IMR-90 (cell line): ENCODE measurements around the gene KMT2D. TPM values are rescaled to one million over a fixed set of nuclear protein-coding genes. Genes with fewer than 3 reads are reported as not detected.

ENCODE experiments used
- ATAC-seq: fragments of 200-7000 bp; cut with Tn5 transposase; 2 replicates; pipeline ENCODE4 v1.9.1; 2020; ENCODE audit warnings: low read depth, mild to moderate bottlenecking, moderate library complexity
- BruUV-seq: library from RNA; stranded (reverse); fragments of 400-500 nt; replicated peaks from 2 replicates; lab custom pipeline; 2021; lab: Mats Ljungman, UMichigan
- CTCF ChIA-PET: fragments of 300-600 bp; formaldehyde crosslinking; extraction: SDS; loops from one replicate; lab custom pipeline; 2021; ENCODE audit warnings: antibody characterized with exemption; lab: Yijun Ruan, JAX
- POLR2A ChIA-PET: fragments of 300-600 bp; sonication (Branson Sonifier 250); formaldehyde crosslinking; loops from one replicate; lab custom pipeline; 2022; ENCODE audit warnings: antibody characterized with exemption; ENCODE audit not compliant: unreplicated experiment; lab: Charles Lee
- DNase-seq: peaks from one replicate; pipeline ENCODE4 v3.0.0; 2013
- H2AFZ ChIP-seq: replicated peaks from 2 replicates; pipeline ENCODE3; 2013; ENCODE audit warnings: low read length, mild to moderate bottlenecking; ENCODE audit not compliant: poor library complexity
- H2AK5ac ChIP-seq: 2 replicates; pipeline ENCODE4 v1.6.1; 2013; ENCODE audit warnings: low read depth, low read length, inconsistent platforms
- H2AK9ac ChIP-seq: replicated peaks from 2 replicates; pipeline ENCODE3; 2013; ENCODE audit warnings: mild to moderate bottlenecking, low read depth, low read length, moderate library complexity; ENCODE audit not compliant: poor library complexity
- H2BK120ac ChIP-seq: 2 replicates; pipeline ENCODE4 v1.6.1; 2013; ENCODE audit warnings: low read depth, low read length, inconsistent platforms
- H2BK15ac ChIP-seq: 3 replicates; pipeline ENCODE4 v1.6.1; 2013; ENCODE audit warnings: low read depth, low read length, inconsistent platforms
- H2BK20ac ChIP-seq: 2 replicates; pipeline ENCODE4 v1.6.1; 2013; ENCODE audit warnings: low read depth, mild to moderate bottlenecking, inconsistent platforms, low read length, moderate library complexity
- H2BK5ac ChIP-seq: 2 replicates; pipeline ENCODE4 v1.6.1; 2013; ENCODE audit warnings: mild to moderate bottlenecking, low read depth, low read length, inconsistent platforms; ENCODE audit not compliant: poor library complexity, severe bottlenecking
- H3K14ac ChIP-seq: replicated peaks from 2 replicates; pipeline ENCODE4 v1.6.1; 2013; ENCODE audit warnings: low read depth, low read length, inconsistent platforms
- H3K18ac ChIP-seq: 2 replicates; pipeline ENCODE4 v1.6.1; 2013; ENCODE audit warnings: low read depth, low read length, control low read depth
- H3K23ac ChIP-seq: 2 replicates; pipeline ENCODE4 v1.6.1; 2013; ENCODE audit warnings: low read depth, low read length, inconsistent platforms
- H3K27ac ChIP-seq: 2 replicates; pipeline ENCODE4 v1.5.1; 2013; ENCODE audit warnings: mild to moderate bottlenecking, control low read depth, low read length; ENCODE audit not compliant: insufficient read depth
- H3K27me3 ChIP-seq: 2 replicates; pipeline ENCODE4 v1.6.1; 2013; ENCODE audit warnings: low read length; ENCODE audit not compliant: control insufficient read depth, insufficient read depth
- H3K36me3 ChIP-seq: 2 replicates; pipeline ENCODE4 v1.6.1; 2013; ENCODE audit warnings: low read length, mixed read lengths; ENCODE audit not compliant: control insufficient read depth, insufficient read depth
- H3K4ac ChIP-seq: 2 replicates; pipeline ENCODE4 v1.6.1; 2013; ENCODE audit warnings: low read depth, low read length, inconsistent platforms
- H3K4me1 ChIP-seq: 2 replicates; pipeline ENCODE4 v1.6.1; 2013; ENCODE audit warnings: low read length, mixed read lengths; ENCODE audit not compliant: control insufficient read depth, insufficient read depth
- H3K4me2 ChIP-seq: 2 replicates; pipeline ENCODE4 v1.6.1; 2013; ENCODE audit warnings: low read depth, mild to moderate bottlenecking, control low read depth, low read length, moderate library complexity
- H3K4me3 ChIP-seq: 2 replicates; pipeline ENCODE4 v1.5.1; 2013; ENCODE audit warnings: low read depth, mild to moderate bottlenecking, control low read depth, low read length, moderate library complexity; ENCODE audit not compliant: insufficient read depth
- H3K56ac ChIP-seq: 2 replicates; pipeline ENCODE4 v1.6.1; 2013; ENCODE audit warnings: low read length, inconsistent platforms; ENCODE audit not compliant: insufficient read depth; ENCODE audit errors: extremely low read depth
- H3K79me1 ChIP-seq, 2 experiments: 2 replicates each; pipeline ENCODE4 v1.6.1; 2013; ENCODE audit warnings: low read length in 2 of 2, inconsistent platforms in 1 of 2, low read depth in 1 of 2
- H3K9ac ChIP-seq: 2 replicates; pipeline ENCODE4 v1.6.1; 2013; ENCODE audit warnings: low read depth, low read length, control low read depth
- H3K9me1 ChIP-seq: 2 replicates; pipeline ENCODE4 v1.6.1; 2013; ENCODE audit warnings: low read length, inconsistent platforms; ENCODE audit not compliant: insufficient read depth
- H3K9me3 ChIP-seq: 2 replicates; pipeline ENCODE4 v1.6.1; 2013; ENCODE audit warnings: low read length; ENCODE audit not compliant: control insufficient read depth, insufficient read depth
- H4K20me1 ChIP-seq: 2 replicates; pipeline ENCODE4 v1.6.1; 2013; ENCODE audit warnings: low read length, inconsistent platforms; ENCODE audit not compliant: insufficient read depth
- H4K5ac ChIP-seq: 2 replicates; pipeline ENCODE4 v1.6.1; 2013; ENCODE audit warnings: mild to moderate bottlenecking, low read depth, low read length, control low read depth
- H4K8ac ChIP-seq, 2 experiments: 2 replicates each; pipeline ENCODE4 v1.6.1; 2013; ENCODE audit warnings: low read depth in 2 of 2, low read length in 2 of 2, control low read depth in 1 of 2, inconsistent platforms in 1 of 2
- H4K91ac ChIP-seq: 2 replicates; pipeline ENCODE4 v1.6.1; 2013; ENCODE audit warnings: low read depth, low read length, inconsistent platforms; ENCODE audit not compliant: insufficient read depth
- CEBPB ChIP-seq: IDR thresholded peaks from 2 replicates; pipeline ENCODE4 v1.6.1; 2012; ENCODE audit warnings: low read depth, low read length, improper control_type of control experiment
- NFE2L2 ChIP-seq: fragments of 150-350 bp; IDR thresholded peaks from 2 replicates; pipeline ENCODE4 v1.6.1; 2016; ENCODE audit warnings: low read depth, mild to moderate bottlenecking, low read length
- RAD21 ChIP-seq: IDR thresholded peaks from 2 replicates; pipeline ENCODE4 v1.6.1; 2012; ENCODE audit warnings: low read length, improper control_type of control experiment
- RCOR1 ChIP-seq: IDR thresholded peaks from 2 replicates; pipeline ENCODE4 v1.6.1; 2012; ENCODE audit warnings: mild to moderate bottlenecking, low read length, improper control_type of control experiment; ENCODE audit not compliant: insufficient replicate concordance
- WGBS, 2 experiments: methylation state at CpG; one replicate each; pipeline versions ENCODE4 v1.1.5 to v1.1.7; 2013; ENCODE audit warnings: missing lambda C conversion rate in 2 of 2; ENCODE audit not compliant: insufficient read length in 1 of 2; ENCODE audit errors: extremely low coverage in 2 of 2; 5-methylcytosine and 5-hydroxymethylcytosine counted together
- dilution Hi-C: fragments of 300-500 bp; cut with HindIII; formaldehyde crosslinking; loops from one replicate; pipeline ENCODE4 v1.14.3; 2018; ENCODE audit warnings: low sequenced_read_pairs; ENCODE audit not compliant: unreplicated experiment
- in situ Hi-C: fragments of 300-500 bp; cut with MboI; formaldehyde crosslinking; loops from 3 replicates; pipeline ENCODE4 v1.14.3; 2019; ENCODE audit warnings: low sequenced_read_pairs, inconsistent platforms, mixed read lengths
- intact Hi-C: fragments of 100-400 bp; cut with micrococcal nuclease; formaldehyde crosslinking; loops from 2 replicates; pipeline ENCODE4 v1.10.0; 2022
- polyA plus RNA-seq, 3 experiments: library from polyadenylated mRNA; depleted of rRNA; stranded (reverse); fragments of >200 nt; gene quantifications; 2 replicates each; pipeline ENCODE4 v1.2.3, GENCODE V29; 2012; ENCODE audit warnings: low replicate concordance in 1 of 3
- total RNA-seq: library from RNA; depleted of rRNA; stranded (reverse); fragments of >200 nt; gene quantifications from 2 replicates; pipeline ENCODE4 v1.2.3, GENCODE V29; 2012
- TF ChIP-seq, protein P1 (sequence below): fragments of 150-350 bp; IDR thresholded peaks from 2 replicates; pipeline ENCODE4 v1.6.1; 2017; ENCODE audit warnings: mild to moderate bottlenecking, antibody characterized with exemption, low read length, low read depth

The KMT2D gene
- total and polyA plus RNA-seq, 2 of the 4 experiments (the other 2 are of a cell fraction) = 6.6 to 25.2 TPM

DNA sequence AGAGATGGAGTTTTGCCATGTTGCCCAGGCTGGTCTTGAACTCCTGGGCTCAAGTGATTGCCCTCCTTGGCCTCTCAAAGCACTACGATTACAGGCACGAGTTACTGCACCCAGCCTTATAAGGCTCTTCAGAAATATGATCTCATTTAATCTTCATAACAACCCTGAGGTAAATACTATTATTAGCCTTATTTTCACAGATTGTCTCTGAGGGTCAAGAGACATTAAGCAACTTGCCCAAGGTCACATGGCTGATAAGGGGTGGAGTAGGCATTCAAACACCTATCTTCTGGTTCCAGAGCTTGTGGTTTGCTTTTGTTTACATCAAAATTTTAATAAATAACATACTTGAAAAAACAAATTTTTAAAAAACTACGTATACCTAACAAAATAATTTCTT is 47.2 kb downstream of the KMT2D start:
- Histone ChIP-seq H3K36me3 (peaks cover 14% of the 10 kb centered on the region), H3K9me1 (peaks cover 9% of the 10 kb centered on the region), H2BK20ac (no peak overlapping the region), H3K9ac (no peak overlapping the region), H2BK15ac (no peak overlapping the region), H2BK5ac (no peak overlapping the region), H3K14ac (no peak overlapping the region), H2AFZ (no peak overlapping the region), H3K4ac (no peak overlapping the region), H3K79me1 (peaks cover 33 to 62% of the 10 kb centered on the region in 2 experiments), H2AK5ac (no peak overlapping the region), H3K4me1 (peaks cover 3% of the 10 kb centered on the region), H3K18ac (no peak overlapping the region), H3K27ac (no peak overlapping the region), H4K8ac (no peak overlapping the region), H4K5ac (no peak overlapping the region), H4K20me1 (peaks cover 11% of the 10 kb centered on the region; the same call in 1 of the 2 replicates), H3K23ac (no peak overlapping the region), H2AK9ac (no peak overlapping the region), H3K4me2 (no peak overlapping the region), H4K91ac (no peak overlapping the region), H2BK120ac (no peak overlapping the region), H3K56ac (no peak overlapping the region), H3K9me3 (no peaks in the 10 kb centered on the region), H3K27me3 (no peaks in the 10 kb centered on the region), H3K4me3 (no peak overlapping the region)
- intact Hi-C loops (no loop called here), dilution Hi-C loops (no loop called here), in situ Hi-C loops (no loop called here)
- ChIA-PET CTCF (no interaction called here), POLR2A (no interaction called here)
- WGBS, 2 experiments = no CpG with 5 or more reads among the region's 3 CpGs
- DNase-seq = no peak
- BruUV-seq = no TSS peak
- TF ChIP-seq RCOR1 (no peak), RAD21 (no peak), CEBPB (no peak), NFE2L2 (no peak)
- TF ChIP-seq, protein P1, sequence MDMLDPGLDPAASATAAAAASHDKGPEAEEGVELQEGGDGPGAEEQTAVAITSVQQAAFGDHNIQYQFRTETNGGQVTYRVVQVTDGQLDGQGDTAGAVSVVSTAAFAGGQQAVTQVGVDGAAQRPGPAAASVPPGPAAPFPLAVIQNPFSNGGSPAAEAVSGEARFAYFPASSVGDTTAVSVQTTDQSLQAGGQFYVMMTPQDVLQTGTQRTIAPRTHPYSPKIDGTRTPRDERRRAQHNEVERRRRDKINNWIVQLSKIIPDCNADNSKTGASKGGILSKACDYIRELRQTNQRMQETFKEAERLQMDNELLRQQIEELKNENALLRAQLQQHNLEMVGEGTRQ = no peak
- ATAC-seq = no peak
